ENCODE measurements around the gene BEST4. TPM values are rescaled to one million over a fixed set of nuclear protein-coding genes. Genes with fewer than 3 reads are reported as not detected.

The BEST4 gene
- total RNA-seq, 1 experiment from 2014 or later = 1.3 TPM

DNA sequence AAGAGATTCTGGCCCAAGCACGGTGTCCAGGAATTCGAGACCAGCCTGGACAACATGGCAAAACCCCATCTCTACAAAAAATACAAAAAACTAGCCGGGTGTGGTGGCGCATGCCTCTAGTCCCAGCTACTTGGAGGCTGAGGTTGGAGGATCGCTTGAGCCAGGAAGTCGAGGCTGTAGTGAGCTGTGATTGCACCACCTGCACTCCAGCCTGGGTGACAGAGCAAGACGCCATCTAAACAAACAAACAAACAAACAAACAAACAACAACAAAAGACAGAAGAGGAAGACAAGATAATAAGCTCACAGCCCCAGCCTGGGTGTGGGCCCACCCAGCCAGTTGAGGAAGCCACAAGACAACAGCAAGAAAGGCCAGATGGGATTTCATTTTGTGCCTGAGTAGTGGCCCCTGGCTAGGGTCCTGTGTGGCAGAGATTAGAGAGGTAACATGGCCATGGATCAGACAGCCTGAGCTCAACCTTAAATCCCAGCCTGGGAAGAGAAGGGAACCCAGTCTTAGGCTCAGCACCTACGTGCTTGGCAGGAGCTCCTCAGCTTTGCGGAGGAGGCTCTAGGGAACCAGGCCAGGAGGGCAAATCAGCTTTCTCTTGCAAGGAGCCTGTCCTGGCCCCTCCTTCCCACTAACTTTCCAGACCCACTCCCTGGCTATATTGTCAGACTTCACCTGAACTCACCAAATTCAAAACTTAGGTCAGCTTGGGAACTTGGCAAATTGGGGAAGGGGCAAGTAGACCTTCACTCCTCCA, 4.9 kb upstream of the BEST4 start:
- Histone ChIP-seq H3K27ac (peak overlapping the region; percentile 36; the same call in 1 of the 2 replicates), H2AFZ (no peak overlapping the region), H3K79me2 (ENCODE audit: low read depth) (no peaks in the 10 kb centered on the region), H3F3A (ENCODE audit: insufficient read depth, low read depth) (peaks cover 26% of the 10 kb centered on the region; the same call in 1 of the 2 replicates), H3K4me1 (replicated peaks; ENCODE audit: insufficient read depth) (peaks cover 13% of the 10 kb centered on the region), H3K4me3 (no peak overlapping the region), H3K36me3 (ENCODE audit: low read depth) (no peaks in the 10 kb centered on the region), H3K27me3 (ENCODE audit: insufficient read depth, low read depth) (no peaks in the 10 kb centered on the region), H3K9me2 (ENCODE audit: insufficient read depth) (no peaks in the 10 kb centered on the region), H4K20me1 (ENCODE audit: insufficient read depth) (no peaks in the 10 kb centered on the region), H3K9me3 (ENCODE audit: insufficient read depth, low read depth) (no peaks in the 10 kb centered on the region), H3K4me2 (peak overlapping the region; percentile 38; the same call in 1 of the 2 replicates)
- ChIA-PET CTCF (interaction anchor here (0.5 to 1.7 kb wide), 16 partner anchors 17 to 1547 kb away, joined by 3 to 19 read pairs (median 3); partner anchors contain the start of genes HECTD3, TOE1 and UROD), POLR2A (ENCODE audit: unreplicated experiment) (interaction anchor here (0.6 to 1.0 kb wide), 5 partner anchors 26 to 762 kb away, joined by 3 to 26 read pairs (median 7); no protein-coding TSS in a partner anchor)
- TF ChIP-seq, protein P1, sequence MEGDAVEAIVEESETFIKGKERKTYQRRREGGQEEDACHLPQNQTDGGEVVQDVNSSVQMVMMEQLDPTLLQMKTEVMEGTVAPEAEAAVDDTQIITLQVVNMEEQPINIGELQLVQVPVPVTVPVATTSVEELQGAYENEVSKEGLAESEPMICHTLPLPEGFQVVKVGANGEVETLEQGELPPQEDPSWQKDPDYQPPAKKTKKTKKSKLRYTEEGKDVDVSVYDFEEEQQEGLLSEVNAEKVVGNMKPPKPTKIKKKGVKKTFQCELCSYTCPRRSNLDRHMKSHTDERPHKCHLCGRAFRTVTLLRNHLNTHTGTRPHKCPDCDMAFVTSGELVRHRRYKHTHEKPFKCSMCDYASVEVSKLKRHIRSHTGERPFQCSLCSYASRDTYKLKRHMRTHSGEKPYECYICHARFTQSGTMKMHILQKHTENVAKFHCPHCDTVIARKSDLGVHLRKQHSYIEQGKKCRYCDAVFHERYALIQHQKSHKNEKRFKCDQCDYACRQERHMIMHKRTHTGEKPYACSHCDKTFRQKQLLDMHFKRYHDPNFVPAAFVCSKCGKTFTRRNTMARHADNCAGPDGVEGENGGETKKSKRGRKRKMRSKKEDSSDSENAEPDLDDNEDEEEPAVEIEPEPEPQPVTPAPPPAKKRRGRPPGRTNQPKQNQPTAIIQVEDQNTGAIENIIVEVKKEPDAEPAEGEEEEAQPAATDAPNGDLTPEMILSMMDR (conservative IDR thresholded peaks at IDR 0.05) = no peak
- no peak for TF ChIP-seq EZH2 (IDR thresholded peaks at IDR 0.05; ENCODE audit: low read depth)
- intact Hi-C loops (cut with micrococcal nuclease; ENCODE audit: unreplicated experiment) = loop anchor here (2.0 kb wide), 3 partner anchors 44 to 508 kb away; partner anchors contain the start of gene HECTD3
- no peak for DNase-seq
- no TSS peak for BruUV-seq (replicated peaks)

DNA sequence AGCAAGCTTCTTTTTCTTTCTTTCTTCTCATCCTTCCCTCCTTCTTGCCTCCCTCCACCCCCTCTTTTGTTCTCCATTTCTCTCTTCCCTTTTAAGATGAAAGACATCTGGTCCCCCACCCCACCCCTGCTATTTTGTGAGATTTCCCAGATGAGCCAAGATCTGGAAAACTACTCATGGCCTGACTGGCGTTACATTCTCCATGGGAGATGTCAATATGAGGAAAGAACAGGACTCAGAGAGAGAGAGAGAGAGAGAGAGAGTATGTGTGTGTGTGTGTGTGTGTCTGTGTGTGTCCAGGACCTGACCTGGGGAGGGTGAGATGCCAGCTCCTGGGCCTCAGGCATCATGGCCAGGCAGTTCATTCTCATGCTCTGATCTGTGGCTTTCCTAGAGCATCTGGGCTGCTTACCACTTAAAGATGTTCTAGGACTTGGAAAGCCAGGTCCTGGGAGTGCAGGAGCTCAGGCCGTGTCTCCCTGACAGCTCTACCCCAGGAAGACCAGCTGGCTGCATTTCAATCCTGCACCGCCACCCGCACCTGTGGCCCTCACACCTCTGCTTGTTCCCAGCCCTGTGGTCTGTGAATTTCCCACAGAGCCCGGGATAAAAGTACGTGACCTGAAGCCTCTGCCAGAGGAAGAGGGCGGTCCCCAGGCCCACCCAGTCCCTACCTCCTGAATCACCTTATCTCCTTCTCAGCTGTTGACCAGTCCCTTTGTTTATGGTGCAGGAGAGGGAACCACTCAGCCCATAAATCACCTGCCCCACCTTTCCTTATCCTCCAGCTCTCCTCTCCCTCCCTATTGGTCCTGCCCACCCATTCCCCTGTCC, 3.2 kb upstream of the BEST4 start:
- no peak overlapping the region for H3K4me2 ChIP-seq
- H3K79me2 ChIP-seq (ENCODE audit: low read depth) = no peaks in the 10 kb centered on the region
- no TSS peak for BruUV-seq (replicated peaks)
- H3K27ac ChIP-seq = no peak overlapping the region
- CTCF ChIA-PET = no interaction called here
- no peaks in the 10 kb centered on the region for H3K27me3 ChIP-seq (ENCODE audit: insufficient read depth, low read depth)
- TF ChIP-seq, protein P1 (conservative IDR thresholded peaks at IDR 0.05) = no peak
- no peak for TF ChIP-seq EZH2 (IDR thresholded peaks at IDR 0.05; ENCODE audit: low read depth)
- DNase-seq = no peak
- H2AFZ ChIP-seq = no peak overlapping the region
- peaks cover 17% of the 10 kb centered on the region; the same call in 1 of the 2 replicates for H3F3A ChIP-seq (ENCODE audit: insufficient read depth, low read depth)
- POLR2A ChIA-PET (ENCODE audit: unreplicated experiment) = no interaction called here
- intact Hi-C loops (cut with micrococcal nuclease; ENCODE audit: unreplicated experiment) = no loop called here
- H4K20me1 ChIP-seq (ENCODE audit: insufficient read depth) = no peaks in the 10 kb centered on the region
- no peaks in the 10 kb centered on the region for H3K36me3 ChIP-seq (ENCODE audit: low read depth)
- peaks cover 7% of the 10 kb centered on the region for H3K4me1 ChIP-seq (replicated peaks; ENCODE audit: insufficient read depth)
- no peaks in the 10 kb centered on the region for H3K9me3 ChIP-seq (ENCODE audit: insufficient read depth, low read depth)
- no peak overlapping the region for H3K4me3 ChIP-seq
- no peaks in the 10 kb centered on the region for H3K9me2 ChIP-seq (ENCODE audit: insufficient read depth)

DNA sequence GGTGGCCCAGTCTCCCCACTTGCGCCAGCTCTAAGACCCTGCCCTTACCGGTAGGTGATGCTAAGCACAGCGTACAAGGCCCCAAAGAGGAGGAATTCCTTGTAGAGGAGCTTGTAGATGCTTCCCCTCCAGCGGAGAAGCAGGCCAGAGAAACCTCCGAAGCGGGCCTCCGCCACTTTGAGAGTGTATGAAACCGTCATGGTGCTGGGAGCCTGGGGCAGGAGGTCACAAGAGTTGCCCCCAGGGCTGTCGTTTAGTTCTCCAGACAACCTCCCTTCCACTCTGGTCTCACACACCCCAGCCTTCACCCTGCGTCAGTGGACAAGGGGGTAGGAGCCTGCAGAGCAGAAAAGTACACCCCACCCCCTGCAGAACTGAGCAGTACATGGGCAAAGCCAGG, 464 bp downstream of the BEST4 start:
- Histone ChIP-seq H3K4me1 (replicated peaks; ENCODE audit: insufficient read depth) (no peaks in the 10 kb centered on the region), H3K4me2 (no peak overlapping the region), H3K36me3 (ENCODE audit: low read depth) (no peaks in the 10 kb centered on the region), H3K79me2 (ENCODE audit: low read depth) (no peaks in the 10 kb centered on the region), H3K27me3 (ENCODE audit: insufficient read depth, low read depth) (no peaks in the 10 kb centered on the region), H2AFZ (no peak overlapping the region), H3K4me3 (no peak overlapping the region), H3F3A (ENCODE audit: insufficient read depth, low read depth) (peaks cover 14% of the 10 kb centered on the region; the same call in 1 of the 2 replicates), H3K27ac (no peak overlapping the region), H4K20me1 (ENCODE audit: insufficient read depth) (no peaks in the 10 kb centered on the region), H3K9me3 (ENCODE audit: insufficient read depth, low read depth) (no peaks in the 10 kb centered on the region), H3K9me2 (ENCODE audit: insufficient read depth) (no peaks in the 10 kb centered on the region)
- intact Hi-C loops (cut with micrococcal nuclease; ENCODE audit: unreplicated experiment) = no loop called here
- ChIA-PET POLR2A (ENCODE audit: unreplicated experiment) (interaction anchor here (0.7 kb wide), 1 partner anchor 479 kb away, joined by 10 read pairs; no protein-coding TSS in a partner anchor), CTCF (no interaction called here)
- TF ChIP-seq, protein P1 (conservative IDR thresholded peaks at IDR 0.05) = no peak
- TF ChIP-seq EZH2 (IDR thresholded peaks at IDR 0.05; ENCODE audit: low read depth) = no peak
- no peak for DNase-seq
- BruUV-seq (replicated peaks) = no TSS peak

All from PC-9 (cell line).